ENCODE data around the gene PDS5A.
"Not testable (repeated sequence)": the region's sequence is repeated elsewhere in the genome, so short reads cannot be mapped to it uniquely, and the experiment has no call there.

PDS5A gene

GRCh38 chr4:39970671-39971640 lies 6.8 kb downstream of the PDS5A start:
- no peak for DNase-seq (ENCODE audit: low read depth)

GRCh38 chr4:39963656-39964055 lies 14.1 kb downstream of the PDS5A start:
- no peak for DNase-seq (ENCODE audit: low read depth)

- no peak for DNase-seq (ENCODE audit: low read depth)
Observed at GRCh38 chr4:39961311-39961877, 16.3 kb downstream of the PDS5A start.

- DNase-seq (ENCODE audit: low read depth) = no peak
Observed at GRCh38 chr4:39950861-39951481, 26.7 kb downstream of the PDS5A start.

GRCh38 chr4:39947963-39948362 lies 29.7 kb downstream of the PDS5A start:
- no peak for DNase-seq (ENCODE audit: low read depth)

- no peak for DNase-seq (ENCODE audit: low read depth)
Observed at GRCh38 chr4:39947417-39947816, 30.3 kb downstream of the PDS5A start.

GRCh38 chr4:39944245-39944644 lies 33.5 kb downstream of the PDS5A start:
- DNase-seq (ENCODE audit: low read depth) = not testable (repeated sequence)

- DNase-seq (ENCODE audit: low read depth) = no peak
Observed at GRCh38 chr4:39942507-39942906, 35.2 kb downstream of the PDS5A start.

- no peak for DNase-seq (ENCODE audit: low read depth)
Observed at GRCh38 chr4:39941682-39942217, 36.0 kb downstream of the PDS5A start.

GRCh38 chr4:39937683-39938268 lies 39.9 kb downstream of the PDS5A start:
- no peak for DNase-seq (ENCODE audit: low read depth)

GRCh38 chr4:39936565-39937418 lies 40.9 kb downstream of the PDS5A start:
- DNase-seq (ENCODE audit: low read depth) = no peak

GRCh38 chr4:39933671-39934590 lies 43.8 kb downstream of the PDS5A start:
- no peak for DNase-seq (ENCODE audit: low read depth)

GRCh38 chr4:39932776-39933402 lies 44.8 kb downstream of the PDS5A start:
- no peak for DNase-seq (ENCODE audit: low read depth)

GRCh38 chr4:39931441-39931901 lies 46.2 kb downstream of the PDS5A start:
- no peak for DNase-seq (ENCODE audit: low read depth)

- no peak for DNase-seq (ENCODE audit: low read depth)
Observed at GRCh38 chr4:39928538-39928937, 49.2 kb downstream of the PDS5A start.

- DNase-seq (ENCODE audit: low read depth) = no peak
Observed at GRCh38 chr4:39924014-39924413, 53.7 kb downstream of the PDS5A start.

- no peak for DNase-seq (ENCODE audit: low read depth)
Observed at GRCh38 chr4:39922399-39922798, 55.3 kb downstream of the PDS5A start.

- no peak for DNase-seq (ENCODE audit: low read depth)
Observed at GRCh38 chr4:39913471-39913870, 64.2 kb downstream of the PDS5A start.

- DNase-seq (ENCODE audit: low read depth) = no peak
Observed at GRCh38 chr4:39910064-39910463, 67.6 kb downstream of the PDS5A start.

- DNase-seq (ENCODE audit: low read depth) = no peak
Observed at GRCh38 chr4:39908284-39908683, 69.4 kb downstream of the PDS5A start.

Data from CMK (cell line).